AG04450 (cell line): ENCODE measurements around the gene DUOXA1. TPM values are rescaled to one million over a fixed set of nuclear protein-coding genes. Genes with fewer than 3 reads are reported as not detected.

ENCODE experiments used
- CTCF ChIA-PET: fragments of 300-600, 350-600 bp; formaldehyde crosslinking; extraction: SDS; loops from one replicate; lab custom pipeline; 2022; ENCODE audit warnings: antibody characterized with exemption, inconsistent platforms; lab: Charles Lee
- POLR2A ChIA-PET: fragments of 350-600 bp; formaldehyde crosslinking; extraction: SDS; loops from one replicate; lab custom pipeline; 2021; ENCODE audit warnings: antibody characterized with exemption, inconsistent platforms; lab: Yijun Ruan, JAX
- DNase-seq: peaks from one replicate; pipeline ENCODE4 v3.0.0-alpha.2; 2011; ENCODE audit warnings: low read depth, low spot score
- H3K27ac ChIP-seq: one replicate; pipeline ENCODE4 v1.5.1; 2012; ENCODE audit warnings: low read depth, low read length, control low read depth
- H3K27me3 ChIP-seq: one replicate; pipeline ENCODE4 v1.6.0; 2012; ENCODE audit warnings: low read length; ENCODE audit not compliant: control insufficient read depth, insufficient read depth
- H3K4me3 ChIP-seq: 2 replicates; pipeline ENCODE4 v1.5.1; 2011; ENCODE audit warnings: mild to moderate bottlenecking, low read depth, low read length, control low read depth
- H3K9me3 ChIP-seq: 2 replicates; pipeline ENCODE4 v1.5.1; 2012; ENCODE audit warnings: low read length; ENCODE audit not compliant: control insufficient read depth, insufficient read depth
- polyA plus RNA-seq: library from polyadenylated mRNA; depleted of rRNA; stranded (reverse); fragments of >200 nt; gene quantifications from 2 replicates; pipeline ENCODE4 v1.2.3, GENCODE V29; 2011
- TF ChIP-seq, protein P1 (sequence below): IDR thresholded peaks from 2 replicates; pipeline ENCODE4 v1.5.1; 2011; ENCODE audit warnings: low read depth, low read length, control low read depth, inconsistent platforms

DUOXA1 gene
- polyA plus RNA-seq, 1 experiment: not detected

DNA sequence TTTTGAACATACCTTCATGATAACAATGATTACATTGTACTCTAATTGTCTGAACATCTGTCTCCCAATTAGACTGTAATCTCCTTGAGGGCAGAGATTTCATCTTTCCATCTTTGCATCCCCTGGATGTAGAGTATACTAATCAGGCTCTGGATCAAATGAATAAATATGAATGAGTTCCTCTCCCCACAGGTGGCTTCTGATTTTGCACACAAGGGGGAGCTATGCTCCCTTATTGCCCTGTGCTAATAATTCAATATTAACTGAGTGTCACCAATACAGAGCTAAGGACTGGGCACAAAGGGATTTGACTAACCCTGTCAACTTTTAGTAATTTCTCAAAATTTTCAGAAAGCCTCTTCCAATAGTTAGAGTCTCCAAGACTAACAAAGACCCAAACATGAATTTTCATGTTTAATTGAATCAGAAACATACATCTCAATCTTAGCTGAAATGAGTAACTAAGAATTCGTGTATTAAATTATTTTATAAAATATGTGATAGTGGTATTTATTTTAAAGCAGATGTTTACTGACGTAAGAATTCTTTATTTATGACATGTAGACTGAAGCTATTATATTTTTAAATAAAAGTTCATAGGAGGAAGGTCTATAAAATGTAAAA is 3.0 kb downstream of the DUOXA1 start:
- TF ChIP-seq, protein P1, sequence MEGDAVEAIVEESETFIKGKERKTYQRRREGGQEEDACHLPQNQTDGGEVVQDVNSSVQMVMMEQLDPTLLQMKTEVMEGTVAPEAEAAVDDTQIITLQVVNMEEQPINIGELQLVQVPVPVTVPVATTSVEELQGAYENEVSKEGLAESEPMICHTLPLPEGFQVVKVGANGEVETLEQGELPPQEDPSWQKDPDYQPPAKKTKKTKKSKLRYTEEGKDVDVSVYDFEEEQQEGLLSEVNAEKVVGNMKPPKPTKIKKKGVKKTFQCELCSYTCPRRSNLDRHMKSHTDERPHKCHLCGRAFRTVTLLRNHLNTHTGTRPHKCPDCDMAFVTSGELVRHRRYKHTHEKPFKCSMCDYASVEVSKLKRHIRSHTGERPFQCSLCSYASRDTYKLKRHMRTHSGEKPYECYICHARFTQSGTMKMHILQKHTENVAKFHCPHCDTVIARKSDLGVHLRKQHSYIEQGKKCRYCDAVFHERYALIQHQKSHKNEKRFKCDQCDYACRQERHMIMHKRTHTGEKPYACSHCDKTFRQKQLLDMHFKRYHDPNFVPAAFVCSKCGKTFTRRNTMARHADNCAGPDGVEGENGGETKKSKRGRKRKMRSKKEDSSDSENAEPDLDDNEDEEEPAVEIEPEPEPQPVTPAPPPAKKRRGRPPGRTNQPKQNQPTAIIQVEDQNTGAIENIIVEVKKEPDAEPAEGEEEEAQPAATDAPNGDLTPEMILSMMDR: peak; percentile 64
- DNase-seq: no peak
- H3K4me3 ChIP-seq: no peak overlapping the region
- H3K9me3 ChIP-seq: no peaks in the 10 kb centered on the region; the same call in 1 of the 2 replicates
- POLR2A ChIA-PET: no interaction called here
- H3K27ac ChIP-seq: no peak overlapping the region
- H3K27me3 ChIP-seq: peaks cover 42% of the 10 kb centered on the region
- CTCF ChIA-PET: interaction anchor here (0.6 to 2.7 kb wide), 21 partner anchors 8 to 432 kb away, joined by 3 to 37 read pairs (median 4); partner anchors contain the start of genes DUOX2 and DUOXA2

DNA sequence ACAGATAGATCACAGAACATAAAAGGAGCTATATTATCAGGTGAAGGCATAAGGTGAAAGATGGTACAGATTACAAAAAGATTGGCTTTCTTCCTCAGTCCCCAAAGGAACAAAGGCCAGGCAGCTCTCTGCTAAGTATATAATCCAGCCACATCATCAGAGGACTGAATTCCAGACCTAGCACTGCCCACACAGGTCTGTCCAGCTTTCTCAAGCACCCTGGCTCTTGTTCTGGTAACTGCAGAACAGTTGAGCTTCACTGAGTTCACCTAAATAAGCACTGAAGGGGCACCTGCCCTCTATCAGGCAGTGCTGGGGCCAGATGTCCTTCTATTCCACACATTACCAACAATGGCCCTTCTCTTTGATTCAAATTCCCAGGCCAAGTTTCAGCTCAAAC is 6.3 kb downstream of the DUOXA1 start:
- Histone ChIP-seq H3K27me3 (peaks cover 15% of the 10 kb centered on the region), H3K4me3 (no peak overlapping the region), H3K27ac (no peak overlapping the region), H3K9me3 (no peaks in the 10 kb centered on the region)
- CTCF ChIA-PET: interaction anchor here (0.9 to 2.8 kb wide), 3 partner anchors 39 to 277 kb away, joined by 4 to 10 read pairs (median 4); no protein-coding TSS in a partner anchor
- DNase-seq: no peak
- POLR2A ChIA-PET: no interaction called here
- TF ChIP-seq, protein P1: no peak

- no peak for DNase-seq
- ChIA-PET CTCF (interaction anchor here (0.9 to 2.8 kb wide), 4 partner anchors 40 to 335 kb away, joined by 3 to 10 read pairs (median 4); no protein-coding TSS in a partner anchor), POLR2A (no interaction called here)
- no peak overlapping the region for H3K27ac ChIP-seq
- H3K4me3 ChIP-seq: no peak overlapping the region
- TF ChIP-seq, protein P1: no peak
- H3K9me3 ChIP-seq: no peaks in the 10 kb centered on the region; the same call in 1 of the 2 replicates
- H3K27me3 ChIP-seq: peaks cover 9% of the 10 kb centered on the region
Measured at GRCh38 chr15:45122719-45123118, 7.0 kb downstream of the DUOXA1 start.

DNA sequence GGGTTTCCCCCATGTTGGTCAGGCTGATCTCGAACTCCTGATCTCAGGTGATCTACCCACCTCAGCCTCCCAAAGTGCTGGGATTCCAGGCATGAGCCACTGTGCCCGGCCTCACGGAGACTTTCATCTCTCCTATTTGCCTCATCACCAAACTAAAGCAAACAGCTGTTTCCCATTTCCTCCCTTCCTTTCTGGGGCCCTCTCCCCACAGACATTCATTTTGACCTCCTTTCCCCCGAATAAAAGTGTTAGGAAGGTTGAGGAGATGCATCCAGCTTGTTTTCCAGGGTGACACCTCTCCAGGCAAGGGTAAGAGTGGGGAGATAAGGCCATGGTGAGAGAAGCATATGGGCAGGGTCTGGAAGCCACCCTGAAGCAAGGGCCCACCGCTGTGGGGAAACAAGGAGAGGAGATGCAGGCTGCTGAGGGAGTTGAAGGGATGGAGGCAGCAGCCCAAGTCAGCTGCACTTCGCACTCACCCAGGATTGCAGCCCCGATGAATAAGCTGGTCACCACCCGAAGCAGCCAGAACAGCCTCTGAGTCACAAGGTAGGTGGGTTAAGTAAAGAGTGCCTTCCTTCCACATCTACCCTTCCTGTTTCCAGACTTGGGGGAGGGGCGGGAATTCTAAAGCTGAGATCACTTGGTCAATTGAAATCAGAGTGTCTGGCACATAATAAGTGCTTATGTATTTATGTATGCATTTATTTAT is 7.8 kb downstream of the DUOXA1 start:
- TF ChIP-seq, protein P1: no peak
- Histone ChIP-seq H3K27me3 (peaks cover 15% of the 10 kb centered on the region), H3K4me3 (no peak overlapping the region), H3K9me3 (no peaks in the 10 kb centered on the region; the same call in 1 of the 2 replicates), H3K27ac (peak overlapping the region; percentile 57)
- DNase-seq: peak; percentile 36
- ChIA-PET CTCF (interaction anchor here (0.9 to 2.8 kb wide), 5 partner anchors 37 to 336 kb away, joined by 3 to 10 read pairs (median 4); no protein-coding TSS in a partner anchor), POLR2A (no interaction called here)
